Mesodermal cell (in vitro differentiated cells): ENCODE data around the gene SLC25A20.

Experiments
- H3K27ac ChIP-seq: 2 replicates; pipeline ENCODE4 v1.7.0; 2013; ENCODE audit warnings: mild to moderate bottlenecking, low read depth, low read length, moderate library complexity; ENCODE audit not compliant: severe bottlenecking
- H3K36me3 ChIP-seq: 2 replicates; pipeline ENCODE4 v1.7.1; 2013; ENCODE audit warnings: mild to moderate bottlenecking, low read length, moderate library complexity; ENCODE audit not compliant: control insufficient read depth, insufficient read depth
- H3K4me1 ChIP-seq: one replicate; pipeline ENCODE4 v1.7.1; 2013; ENCODE audit warnings: mild to moderate bottlenecking, low read length; ENCODE audit not compliant: insufficient read depth, control insufficient read depth, poor library complexity, severe bottlenecking
- H3K4me3 ChIP-seq: 2 replicates; pipeline ENCODE4 v1.7.0; 2013; ENCODE audit warnings: low read length, control low read depth, mild to moderate bottlenecking; ENCODE audit not compliant: insufficient read depth, poor library complexity, severe bottlenecking; ENCODE audit errors: extremely low read depth
- H3K9me3 ChIP-seq: 2 replicates; pipeline ENCODE4 v1.7.1; 2013; ENCODE audit warnings: mild to moderate bottlenecking, low read length, moderate library complexity; ENCODE audit not compliant: control insufficient read depth
- WGBS, 2 experiments: methylation state at CpG; one replicate each; pipeline ENCODE4 v1.1.5; 2013; ENCODE audit warnings: missing lambda C conversion rate in 2 of 2; ENCODE audit not compliant: insufficient coverage in 2 of 2; 5-methylcytosine and 5-hydroxymethylcytosine counted together

The SLC25A20 gene

GRCh38 chr3:48811524-48811923 is 87.2 kb downstream of the SLC25A20 start:
- H3K4me1 ChIP-seq: no peaks in the 10 kb centered on the region
- no peak overlapping the region for H3K27ac ChIP-seq
- no peak overlapping the region for H3K4me3 ChIP-seq
- no peaks in the 10 kb centered on the region for H3K36me3 ChIP-seq
- no peaks in the 10 kb centered on the region for H3K9me3 ChIP-seq
- 80% methylated on average over 1 of the region's 3 CpGs; no CpG with 5 or more reads in 1 of the 2 experiments for WGBS, 2 experiments
